Transverse colon (tissue), 4 donors: Measurements from ENCODE around the gene ADAMTS14. TPM values are rescaled to one million over a fixed set of nuclear protein-coding genes. Genes with fewer than 3 reads are reported as not detected.

Experiments
- DNase-seq: peaks from one replicate; pipeline ENCODE4 v3.0.0-alpha.2; 2019
- H3K27ac ChIP-seq, 4 donors: fragments of 200-600 bp; sonication (generic); 2 replicates each; pipeline ENCODE4 v1.5.1; 2016 to 2018; ENCODE audit warnings: inconsistent platforms in 4 of 4
- H3K27me3 ChIP-seq: fragments of 200-600 bp; sonication (generic); 2 replicates; pipeline ENCODE4 v1.5.1; 2017; ENCODE audit warnings: inconsistent platforms
- H3K36me3 ChIP-seq, 4 donors: fragments of 200-600 bp; sonication (generic); 2 replicates each; pipeline ENCODE4 v1.5.1; 2017 to 2019; ENCODE audit warnings: inconsistent platforms in 4 of 4
- H3K4me1 ChIP-seq, 4 donors: fragments of 200-600 bp; sonication (generic); 2 replicates each; pipeline ENCODE4 v1.5.1; 2017 to 2020; ENCODE audit warnings: inconsistent platforms in 4 of 4
- H3K4me3 ChIP-seq, 4 donors: fragments of 200-600 bp; sonication (generic); 1 replicate in 1 of 4; 2 replicates in 3 of 4; pipeline versions ENCODE4 v1.5.1 to v1.6.1; 2017 to 2019; ENCODE audit warnings: inconsistent platforms in 4 of 4
- H3K9me3 ChIP-seq, 2 donors: fragments of 200-600 bp; sonication (generic); 2 replicates each; pipeline ENCODE4 v1.5.1; 2017 to 2019; ENCODE audit warnings: inconsistent platforms in 2 of 2
- CTCF ChIP-seq, 5 experiments: fragments of 200-600 bp in 3 of 5; fragments of 450-650 bp in 2 of 5; sonication (generic) in 3 of 5; IDR thresholded peaks; 1 replicate in 2 of 5; 2 replicates in 3 of 5; pipeline ENCODE4 v1.5.1; 2016 to 2017; ENCODE audit warnings: antibody characterized with exemption in 5 of 5, inconsistent platforms in 3 of 5, mild to moderate bottlenecking in 2 of 5, moderate library complexity in 1 of 5
- EP300 ChIP-seq: sonication (generic); formaldehyde crosslinking; IDR thresholded peaks from one replicate; pipeline ENCODE4 v1.6.1; 2017; ENCODE audit warnings: antibody characterized with exemption, low read depth
- POLR2A ChIP-seq: fragments of 450-650 bp; IDR thresholded peaks from one replicate; pipeline ENCODE4 v1.6.1; 2016; ENCODE audit warnings: antibody characterized with exemption, mild to moderate bottlenecking, moderate library complexity
- POLR2AphosphoS5 ChIP-seq, 3 donors: sonication (generic); formaldehyde crosslinking; IDR thresholded peaks; one replicate each; pipeline ENCODE4 v1.6.1; 2016; ENCODE audit warnings: antibody characterized with exemption in 3 of 3
- WGBS, 2 donors: methylation state at CpG; one replicate each; pipeline ENCODE4 v1.1.5; 2018; ENCODE audit warnings: low coverage in 1 of 2; 5-methylcytosine and 5-hydroxymethylcytosine counted together
- in situ Hi-C, 4 donors: fragments of 200-750 bp; cut with MboI; loops; one replicate each; pipeline versions ENCODE4 v1.15.0 to v1.15.1; 2017; ENCODE audit warnings: low sequenced_read_pairs in 3 of 4, low pct_ligation_motif_present in 1 of 4, low pct_unique_long_range_greater_than_20kb in 1 of 4
- intact Hi-C: fragments of 100-400 bp; cut with DNase I; formaldehyde crosslinking; loops from one replicate; pipeline ENCODE4 v1.15.1; 2023; ENCODE audit warnings: low total_unique reads
- total RNA-seq, 4 donors: library from RNA; depleted of rRNA; stranded (reverse); fragments of >200 nt; gene quantifications; one replicate each; pipeline ENCODE4 v1.1.0, GENCODE V29; 2016

Gene ADAMTS14
- total RNA-seq, 4 donors from 2014 or later, result 0.95 to 3.8 (median 1.4) TPM

GRCh38 chr10:70780370-70780760, 108.1 kb downstream of the ADAMTS14 start:
- Histone ChIP-seq H3K27ac (no peak overlapping the region), H3K4me3 (no peak overlapping the region), H3K27me3 (no peaks in the 10 kb centered on the region), H3K9me3 (no peaks in the 10 kb centered on the region), H3K36me3 (no peaks in the 10 kb centered on the region), H3K4me1 (peaks cover 0 to 6% (median 1%) of the 10 kb centered on the region in 4 donors)
- no peak for TF ChIP-seq POLR2AphosphoS5 (IDR thresholded peaks at IDR 0.05)
- TF ChIP-seq POLR2A, result no peak
- TF ChIP-seq CTCF (IDR thresholded peaks at IDR 0.05), result no peak
- no peak for TF ChIP-seq EP300
- intact Hi-C loops, result no loop called here
- 83 to 90% methylated on average over 8 to 9 of the region's 9 CpGs for WGBS, 2 donors
- DNase-seq, result no peak
- in situ Hi-C loops, result no loop called here

- in situ Hi-C loops, result no loop called here
- WGBS, 2 donors, result 88 to 96% methylated on average over 4 of the region's 4 CpGs
- Histone ChIP-seq H3K36me3 (no peaks in the 10 kb centered on the region), H3K27ac (no peak overlapping the region), H3K4me3 (no peak overlapping the region), H3K4me1 (peaks cover 0 to 6% (median 1%) of the 10 kb centered on the region in 4 donors), H3K27me3 (no peaks in the 10 kb centered on the region), H3K9me3 (no peaks in the 10 kb centered on the region)
- no peak for DNase-seq
- intact Hi-C loops, result no loop called here
- TF ChIP-seq CTCF (IDR thresholded peaks at IDR 0.05) (no peak), POLR2A (no peak), POLR2AphosphoS5 (IDR thresholded peaks at IDR 0.05) (no peak), EP300 (no peak)
Measured at GRCh38 chr10:70780772-70781171, 108.5 kb downstream of the ADAMTS14 start.

GRCh38 chr10:70781461-70782051, 109.2 kb downstream of the ADAMTS14 start:
- intact Hi-C loops (no loop called here), in situ Hi-C loops (no loop called here)
- TF ChIP-seq CTCF (IDR thresholded peaks at IDR 0.05) (no peak), POLR2AphosphoS5 (IDR thresholded peaks at IDR 0.05) (no peak), POLR2A (no peak), EP300 (no peak)
- no peak for DNase-seq
- no peaks in the 10 kb centered on the region for H3K36me3 ChIP-seq
- H3K4me3 ChIP-seq, result no peak overlapping the region
- 80% methylated on average over 8 of the region's 8 CpGs; no CpG with 5 or more reads in 1 of the 2 donors for WGBS, 2 donors
- peaks cover 0 to 6% (median 1%) of the 10 kb centered on the region in 4 donors for H3K4me1 ChIP-seq
- H3K27me3 ChIP-seq, result no peaks in the 10 kb centered on the region
- no peak overlapping the region for H3K27ac ChIP-seq
- no peaks in the 10 kb centered on the region for H3K9me3 ChIP-seq

- TF ChIP-seq EP300, result no peak
- no peak for TF ChIP-seq POLR2A
- no peak for TF ChIP-seq CTCF (IDR thresholded peaks at IDR 0.05)
- no peaks in the 10 kb centered on the region for H3K9me3 ChIP-seq
- H3K36me3 ChIP-seq, result no peaks in the 10 kb centered on the region
- no peak overlapping the region for H3K27ac ChIP-seq
- no peak for DNase-seq
- H3K27me3 ChIP-seq, result no peaks in the 10 kb centered on the region
- 71% methylated on average over 4 of the region's 4 CpGs; no CpG with 5 or more reads in 1 of the 2 donors for WGBS, 2 donors
- peaks cover 0 to 6% (median 1%) of the 10 kb centered on the region in 4 donors for H3K4me1 ChIP-seq
- H3K4me3 ChIP-seq, result no peak overlapping the region
- intact Hi-C loops (no loop called here), in situ Hi-C loops (no loop called here)
Measured at GRCh38 chr10:70782086-70782745, 109.9 kb downstream of the ADAMTS14 start.
